Glomerular visceral epithelial cell (primary cell): Measurements from ENCODE around the gene ZNF792.
"Not testable (repeated sequence)": the region's sequence is repeated elsewhere in the genome, so short reads cannot be mapped to it uniquely, and the experiment has no call there.

Experiments used
- DNase-seq: peaks from one replicate; pipeline ENCODE4 v3.0.0-alpha.2; 2016; ENCODE audit errors: extremely low spot score

The ZNF792 gene

GRCh38 chr19:34970185-34970780, 6.3 kb upstream of the ZNF792 start:
- not testable (repeated sequence) for DNase-seq

- no peak for DNase-seq
These were observed 5.7 kb upstream of the ZNF792 start for GRCh38 chr19:34969721-34970120.

- DNase-seq, result no peak
These were observed 3.5 kb upstream of the ZNF792 start for GRCh38 chr19:34967551-34967950.

GRCh38 chr19:34965505-34965904, 1.5 kb upstream of the ZNF792 start:
- not testable (repeated sequence) for DNase-seq

- no peak for DNase-seq
These were observed 569 bp upstream of the ZNF792 start for GRCh38 chr19:34964598-34964997.

GRCh38 chr19:34962687-34963572, 1.1 kb downstream of the ZNF792 start:
- no peak for DNase-seq

GRCh38 chr19:34961775-34962686, 2.0 kb downstream of the ZNF792 start:
- no peak for DNase-seq

GRCh38 chr19:34960940-34961679, 2.9 kb downstream of the ZNF792 start:
- DNase-seq, result peak; percentile 16

GRCh38 chr19:34960103-34960805, 3.8 kb downstream of the ZNF792 start:
- DNase-seq, result peak; percentile 98

GRCh38 chr19:34959021-34959420, 5.0 kb downstream of the ZNF792 start:
- no peak for DNase-seq

GRCh38 chr19:34957830-34958751, 5.9 kb downstream of the ZNF792 start:
- no peak for DNase-seq

GRCh38 chr19:34953092-34953491, 10.9 kb downstream of the ZNF792 start:
- DNase-seq, result no peak

- DNase-seq, result no peak
These were observed 20.0 kb downstream of the ZNF792 start for GRCh38 chr19:34943861-34944573.

- no peak for DNase-seq
These were observed 25.1 kb downstream of the ZNF792 start for GRCh38 chr19:34938886-34939285.

- DNase-seq, result no peak
These were observed 27.8 kb downstream of the ZNF792 start for GRCh38 chr19:34936184-34936583.

- no peak for DNase-seq
These were observed 31.5 kb downstream of the ZNF792 start for GRCh38 chr19:34932494-34932893.

GRCh38 chr19:34926685-34927375, 37.2 kb downstream of the ZNF792 start, which contains the start of gene ZNF30:
TSS of gene ZNF30 (plus strand) at chr19:34926903. CDS start at chr19:34929948, 3,045 bp downstream.
- peak; percentile 91 for DNase-seq

- no peak for DNase-seq
These were observed 37.7 kb downstream of the ZNF792 start for GRCh38 chr19:34926361-34926684.
